GM12891 (cell line): ENCODE data around the gene DCT.

ENCODE experiments used
- POLR2A ChIP-seq: IDR thresholded peaks from 2 replicates; pipeline ENCODE4 v1.6.1; 2011; ENCODE audit warnings: low read depth, low read length, control low read depth
- POLR2AphosphoS5 ChIP-seq: IDR thresholded peaks from 2 replicates; pipeline ENCODE4 v1.6.1; 2011; ENCODE audit warnings: low read depth, low read length, control low read depth
- POU2F2 ChIP-seq: IDR thresholded peaks from 2 replicates; pipeline ENCODE4 v1.6.1; 2011; ENCODE audit warnings: low read depth, mild to moderate bottlenecking, control low read depth, low read length, moderate library complexity
- SPI1 ChIP-seq: IDR thresholded peaks from 2 replicates; pipeline ENCODE4 v1.6.1; 2011; ENCODE audit warnings: low read depth, low read length, control low read depth
- TAF1 ChIP-seq: IDR thresholded peaks from 2 replicates; pipeline ENCODE4 v1.6.1; 2011; ENCODE audit warnings: low read depth, low read length, control low read depth

DNA sequence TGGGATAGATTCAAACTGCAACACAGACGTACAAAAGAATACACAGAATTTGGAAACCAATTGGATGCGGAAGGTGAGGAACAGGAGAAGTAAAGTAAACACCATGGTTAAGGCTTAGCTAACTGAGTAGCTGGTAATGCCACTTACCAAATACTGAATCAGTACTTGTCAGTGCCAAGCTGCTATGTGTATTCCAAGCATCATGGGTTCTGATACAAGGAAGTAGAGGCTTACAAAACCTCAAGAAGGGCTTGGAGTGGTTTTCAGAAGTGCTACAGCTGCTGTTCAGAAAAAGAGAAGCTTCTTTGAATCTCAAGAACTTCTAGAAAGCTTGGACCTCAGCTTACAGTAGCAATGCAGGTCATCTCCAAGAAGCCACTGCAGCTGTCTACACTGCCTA lies 35.9 kb upstream of the DCT start:
- TF ChIP-seq TAF1 (no peak), POLR2AphosphoS5 (no peak), POLR2A (no peak), POU2F2 (no peak), SPI1 (no peak)
